ENCODE results near the gene SLC26A2. TPM values are rescaled to one million over a fixed set of nuclear protein-coding genes. Genes with fewer than 3 reads are reported as not detected.

SLC26A2 gene
- total RNA-seq, 1 donor from 2014 or later = 48.1 TPM

DNA sequence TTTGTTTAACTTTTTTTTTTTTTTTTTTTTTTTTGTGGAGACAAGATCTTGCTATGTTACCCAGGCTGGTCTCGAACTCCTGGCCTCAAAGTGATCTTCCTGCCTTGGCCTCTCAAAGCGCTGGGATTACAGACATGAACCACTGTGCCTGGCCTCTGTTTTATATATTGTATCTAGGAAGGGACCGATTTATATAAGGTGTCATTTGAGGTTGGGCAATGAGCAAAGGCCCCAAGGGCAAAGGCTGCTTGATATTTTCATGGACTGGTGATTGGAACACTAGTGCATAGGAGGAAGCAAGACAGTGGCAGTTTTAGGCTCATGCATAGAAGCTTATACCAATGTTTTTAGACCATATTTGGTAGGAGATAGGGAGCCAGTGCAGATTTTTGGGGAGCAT, 3.2 kb downstream of the SLC26A2 start:
- Mint-ChIP-seq H3K27ac (ENCODE audit: unreplicated experiment) (no peak overlapping the region), H3K9me3 (ENCODE audit: low read depth) (no peaks in the 10 kb centered on the region), H3K4me3 (ENCODE audit: unreplicated experiment) (no peak overlapping the region), H3K36me3 (ENCODE audit: low read depth) (peaks cover 2% of the 10 kb centered on the region), H3K4me1 (ENCODE audit: low read depth) (peaks cover 33% of the 10 kb centered on the region), H3K27me3 (ENCODE audit: low read depth) (no peaks in the 10 kb centered on the region)
- DNase-seq (ENCODE audit: low spot score) = no peak
- TF ChIP-seq, protein P1, sequence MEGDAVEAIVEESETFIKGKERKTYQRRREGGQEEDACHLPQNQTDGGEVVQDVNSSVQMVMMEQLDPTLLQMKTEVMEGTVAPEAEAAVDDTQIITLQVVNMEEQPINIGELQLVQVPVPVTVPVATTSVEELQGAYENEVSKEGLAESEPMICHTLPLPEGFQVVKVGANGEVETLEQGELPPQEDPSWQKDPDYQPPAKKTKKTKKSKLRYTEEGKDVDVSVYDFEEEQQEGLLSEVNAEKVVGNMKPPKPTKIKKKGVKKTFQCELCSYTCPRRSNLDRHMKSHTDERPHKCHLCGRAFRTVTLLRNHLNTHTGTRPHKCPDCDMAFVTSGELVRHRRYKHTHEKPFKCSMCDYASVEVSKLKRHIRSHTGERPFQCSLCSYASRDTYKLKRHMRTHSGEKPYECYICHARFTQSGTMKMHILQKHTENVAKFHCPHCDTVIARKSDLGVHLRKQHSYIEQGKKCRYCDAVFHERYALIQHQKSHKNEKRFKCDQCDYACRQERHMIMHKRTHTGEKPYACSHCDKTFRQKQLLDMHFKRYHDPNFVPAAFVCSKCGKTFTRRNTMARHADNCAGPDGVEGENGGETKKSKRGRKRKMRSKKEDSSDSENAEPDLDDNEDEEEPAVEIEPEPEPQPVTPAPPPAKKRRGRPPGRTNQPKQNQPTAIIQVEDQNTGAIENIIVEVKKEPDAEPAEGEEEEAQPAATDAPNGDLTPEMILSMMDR (IDR thresholded peaks at IDR 0.05) = no peak

DNA sequence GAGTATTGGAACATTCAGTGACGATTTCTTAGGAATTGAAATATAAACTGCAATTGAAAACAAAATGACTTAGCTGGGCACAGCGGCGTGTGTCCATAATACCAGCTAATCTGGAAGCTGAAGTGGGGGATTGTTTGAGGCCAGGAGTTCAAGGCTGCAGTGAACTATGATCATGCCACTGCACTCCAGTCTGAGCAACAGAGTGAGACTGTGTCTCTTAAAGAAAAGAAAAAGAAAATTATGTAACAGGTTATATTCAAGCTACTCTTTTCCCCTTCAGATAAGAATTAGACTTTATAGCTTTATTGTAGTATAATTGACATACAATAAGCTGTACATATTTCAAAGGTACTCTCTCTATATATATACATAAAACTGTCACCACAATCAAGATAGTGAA, 6.4 kb downstream of the SLC26A2 start:
- no peak overlapping the region for H3K4me3 Mint-ChIP-seq (ENCODE audit: unreplicated experiment)

DNA sequence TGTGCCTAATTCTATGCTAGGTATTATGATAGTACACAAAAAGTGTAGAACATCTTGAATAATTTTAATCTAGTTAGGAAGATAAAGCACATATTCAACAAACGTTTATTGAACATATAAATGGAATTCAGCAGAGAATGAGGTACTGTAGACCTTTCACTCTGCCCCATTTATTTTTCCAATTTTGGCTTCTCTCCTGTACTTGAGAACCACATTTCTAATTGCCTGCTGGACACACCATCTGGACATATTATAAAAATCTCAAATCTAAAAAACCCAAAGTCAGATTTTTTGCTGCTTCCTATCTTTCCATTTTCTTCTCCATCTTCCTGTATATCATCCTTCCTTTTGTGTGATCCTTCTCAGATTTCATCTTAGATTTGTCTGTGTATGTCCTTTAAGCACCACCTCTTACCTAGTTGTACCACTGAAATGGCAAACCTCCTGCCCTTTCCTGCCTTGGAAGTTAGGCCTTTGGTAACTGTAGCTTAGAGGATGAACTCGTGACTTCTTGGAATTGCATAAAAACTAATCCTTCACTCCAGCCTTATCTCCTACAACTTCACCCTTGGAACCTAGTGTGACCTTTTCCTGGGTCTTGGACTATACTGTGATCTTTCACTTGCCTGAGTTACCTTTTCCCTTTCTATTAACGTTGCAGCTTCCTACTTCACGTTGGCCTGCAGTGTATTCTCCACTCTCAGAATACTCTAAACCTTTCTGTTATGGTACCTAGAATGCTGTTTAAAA, 8.8 kb downstream of the SLC26A2 start:
- Mint-ChIP-seq H3K9me3 (ENCODE audit: low read depth) (no peaks in the 10 kb centered on the region), H3K36me3 (ENCODE audit: low read depth) (peaks cover 3% of the 10 kb centered on the region), H3K4me3 (ENCODE audit: unreplicated experiment) (no peak overlapping the region), H3K27me3 (ENCODE audit: low read depth) (no peaks in the 10 kb centered on the region), H3K4me1 (ENCODE audit: low read depth) (peaks cover 8% of the 10 kb centered on the region), H3K27ac (ENCODE audit: unreplicated experiment) (no peak overlapping the region)
- no peak for DNase-seq (ENCODE audit: low spot score)
- TF ChIP-seq, protein P1 (IDR thresholded peaks at IDR 0.05) = no peak

More for the DNA sequence above, 6.4 kb downstream of the SLC26A2 start:
- Mint-ChIP-seq H3K9me3 (ENCODE audit: low read depth) (no peaks in the 10 kb centered on the region), H3K27me3 (ENCODE audit: low read depth) (no peaks in the 10 kb centered on the region), H3K4me1 (ENCODE audit: low read depth) (peaks cover 17% of the 10 kb centered on the region), H3K36me3 (ENCODE audit: low read depth) (peaks cover 3% of the 10 kb centered on the region), H3K27ac (ENCODE audit: unreplicated experiment) (no peak overlapping the region)
- DNase-seq (ENCODE audit: low spot score) = no peak
- TF ChIP-seq, protein P1 (IDR thresholded peaks at IDR 0.05) = no peak

DNA sequence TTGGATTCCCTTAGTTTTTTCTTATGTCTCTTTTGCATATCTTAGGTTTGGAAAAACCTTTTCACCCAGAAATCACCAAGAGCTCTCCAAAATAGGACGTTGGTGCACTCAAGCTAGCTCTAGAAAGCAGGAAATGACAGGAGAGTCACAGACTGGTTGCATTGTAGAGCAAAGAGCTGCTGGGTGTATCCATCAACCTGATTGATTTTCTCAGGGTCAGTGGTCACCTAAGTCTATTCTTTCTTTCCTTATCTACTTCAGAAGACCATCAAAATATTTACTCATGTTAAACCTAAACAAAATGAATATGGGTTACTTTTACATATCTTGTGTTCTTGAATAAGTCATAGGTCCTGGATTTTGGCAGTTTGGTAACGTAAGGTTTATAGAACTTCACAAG, 14.9 kb downstream of the SLC26A2 start:
- Mint-ChIP-seq H3K9me3 (ENCODE audit: low read depth) (no peaks in the 10 kb centered on the region), H3K36me3 (ENCODE audit: low read depth) (peaks cover 14% of the 10 kb centered on the region), H3K4me1 (ENCODE audit: low read depth) (peaks cover 11% of the 10 kb centered on the region), H3K4me3 (ENCODE audit: unreplicated experiment) (no peak overlapping the region), H3K27ac (ENCODE audit: unreplicated experiment) (no peak overlapping the region), H3K27me3 (ENCODE audit: low read depth) (no peaks in the 10 kb centered on the region)
- DNase-seq (ENCODE audit: low spot score) = no peak
- TF ChIP-seq, protein P1 (IDR thresholded peaks at IDR 0.05) = no peak

DNA sequence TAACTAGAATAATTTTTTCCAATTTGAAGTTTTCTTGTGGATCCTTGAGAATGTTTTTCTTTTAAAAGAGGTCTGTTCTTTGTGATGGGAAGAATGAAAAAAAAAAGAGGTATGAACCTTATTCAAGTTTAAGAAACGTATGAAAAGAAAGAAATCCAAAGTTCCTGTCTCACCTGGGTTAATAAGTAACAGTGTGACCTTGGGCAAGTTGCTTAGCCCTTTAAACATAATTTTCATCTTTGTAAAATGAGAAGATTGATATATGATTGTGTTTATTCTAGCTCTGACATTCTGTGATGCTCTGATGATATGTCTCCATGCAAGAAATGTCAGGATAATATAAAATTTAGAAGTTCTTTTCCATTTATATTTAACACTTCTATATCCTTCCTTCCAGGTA, 19.3 kb downstream of the SLC26A2 start:
- H3K4me3 Mint-ChIP-seq (ENCODE audit: unreplicated experiment) = no peak overlapping the region
- no peak for DNase-seq (ENCODE audit: low spot score)
- H3K9me3 Mint-ChIP-seq (ENCODE audit: low read depth) = no peaks in the 10 kb centered on the region
- H3K27me3 Mint-ChIP-seq (ENCODE audit: low read depth) = no peaks in the 10 kb centered on the region
- H3K4me1 Mint-ChIP-seq (ENCODE audit: low read depth) = peaks cover 7% of the 10 kb centered on the region
- peaks cover 22% of the 10 kb centered on the region for H3K36me3 Mint-ChIP-seq (ENCODE audit: low read depth)
- TF ChIP-seq, protein P1 (IDR thresholded peaks at IDR 0.05) = no peak
- H3K27ac Mint-ChIP-seq (ENCODE audit: unreplicated experiment) = no peak overlapping the region
